GM12878 (cell line): Measurements from ENCODE around the gene SYNJ2. TPM values are rescaled to one million over a fixed set of nuclear protein-coding genes. Genes with fewer than 3 reads are reported as not detected.

ENCODE experiments used
- ATAC-seq: fragments of 200-7000 bp; cut with Tn5 transposase; 3 replicates; pipeline ENCODE4 v1.9.1; 2020; ENCODE audit warnings: mild to moderate bottlenecking, moderate library complexity
- BruUV-seq: library from RNA; stranded (reverse); fragments of 400-500 nt; replicated peaks from 2 replicates; lab custom pipeline; 2021; lab: Mats Ljungman, UMichigan
- CTCF ChIA-PET: fragments of 300-600 bp; sonication (Branson Sonifier 250); formaldehyde crosslinking; extraction: SDS; loops from one replicate; lab custom pipeline; 2021; ENCODE audit warnings: inconsistent platforms; lab: Yijun Ruan, JAX
- POLR2A ChIA-PET: fragments of 350-600 bp; formaldehyde crosslinking; extraction: SDS; loops from one replicate; lab custom pipeline; 2021; ENCODE audit warnings: inconsistent platforms; lab: Charles Lee
- RAD21 ChIA-PET: fragments of 300-600 bp; sonication (Branson Sonifier 250); formaldehyde crosslinking; loops from one replicate; lab custom pipeline; 2023; ENCODE audit warnings: antibody characterized with exemption; ENCODE audit not compliant: unreplicated experiment; lab: Charles Lee
- SMC1A ChIA-PET: fragments of 300-600 bp; sonication (Branson Sonifier 250); formaldehyde crosslinking; loops from one replicate; lab custom pipeline; 2023; ENCODE audit not compliant: unreplicated experiment, uncharacterized antibody; lab: Charles Lee
- DNase-seq: peaks from one replicate; pipeline ENCODE4 v3.0.0-alpha.2; 2011; ENCODE audit warnings: low read depth, low spot score
- FAIRE-seq: peaks from 3 replicates; lab custom pipeline; 2011; peaks lifted over from hg19 to GRCh38; lab: Jason Lieb, UNC
- H2AFZ ChIP-seq: 2 replicates; pipeline ENCODE4 v1.6.0; 2011; ENCODE audit warnings: low read depth, low read length, control low read depth; ENCODE audit not compliant: control insufficient read depth
- H3K27ac ChIP-seq: 2 replicates; pipeline ENCODE4 v1.5.1; 2011; ENCODE audit warnings: control low read depth; ENCODE audit not compliant: control insufficient read depth, insufficient read depth
- H3K27me3 ChIP-seq, 2 experiments: replicated peaks in 1 of 2; 2 replicates each; pipeline versions ENCODE4 v1.6.0 to v1.6.1; 2011; ENCODE audit warnings: low read length in 1 of 2; ENCODE audit not compliant: control insufficient read depth in 2 of 2, insufficient read depth in 2 of 2
- H3K36me3 ChIP-seq, 2 experiments: 2 replicates each; pipeline ENCODE4 v1.5.1; 2011; ENCODE audit warnings: low read length in 1 of 2; ENCODE audit not compliant: control insufficient read depth in 2 of 2, insufficient read depth in 2 of 2
- H3K4me1 ChIP-seq: 2 replicates; pipeline ENCODE4 v1.6.1; 2011; ENCODE audit warnings: mild to moderate bottlenecking, low read length, moderate library complexity, mixed read lengths; ENCODE audit not compliant: control insufficient read depth, insufficient read depth
- H3K4me2 ChIP-seq: 2 replicates; pipeline ENCODE4 v1.6.0; 2011; ENCODE audit warnings: control low read depth; ENCODE audit not compliant: control insufficient read depth, insufficient read depth
- H3K4me3 ChIP-seq: fragments of 200-600 bp; sonication (generic); 2 replicates; pipeline ENCODE4 v1.5.1; 2016
- H3K79me2 ChIP-seq: 2 replicates; pipeline ENCODE4 v1.6.0; 2011; ENCODE audit warnings: low read length; ENCODE audit not compliant: control insufficient read depth, insufficient read depth
- H3K9ac ChIP-seq: 2 replicates; pipeline ENCODE4 v1.8.0; 2011; ENCODE audit warnings: low read length, control low read depth, mixed read lengths; ENCODE audit not compliant: control insufficient read depth, insufficient read depth
- H3K9me3 ChIP-seq: replicated peaks from 3 replicates; pipeline ENCODE4 v1.5.1; 2011; ENCODE audit warnings: mild to moderate bottlenecking, low read length; ENCODE audit not compliant: control insufficient read depth, insufficient read depth
- H4K20me1 ChIP-seq: 2 replicates; pipeline ENCODE4 v1.6.0; 2011; ENCODE audit not compliant: control insufficient read depth, insufficient read depth
- BHLHE40 ChIP-seq, 2 experiments: fragments of 450-650 bp in 1 of 2; IDR thresholded peaks; 2 replicates each; pipeline ENCODE4 v1.6.1; 2011 to 2017; ENCODE audit warnings: low read depth in 2 of 2, borderline replicate concordance in 1 of 2, improper control_type of control experiment in 1 of 2, low read length in 1 of 2, mild to moderate bottlenecking in 1 of 2
- FOXK2 ChIP-seq: fragments of 450-650 bp; IDR thresholded peaks from 2 replicates; pipeline ENCODE4 v1.6.1; 2017; ENCODE audit warnings: mild to moderate bottlenecking, moderate library complexity
- HDAC2 ChIP-seq: fragments of 200-600 bp; sonication (generic); IDR thresholded peaks from 2 replicates; pipeline ENCODE4 v1.6.1; 2017
- IKZF2 ChIP-seq, 2 experiments: fragments of 450-650 bp; IDR thresholded peaks; 2 replicates each; pipeline ENCODE4 v1.6.1; 2017; ENCODE audit warnings: mild to moderate bottlenecking in 2 of 2, moderate library complexity in 2 of 2
- MYC ChIP-seq: IDR thresholded peaks from 2 replicates; pipeline ENCODE4 v1.6.1; 2011; ENCODE audit warnings: mild to moderate bottlenecking, low read length, moderate library complexity, inconsistent platforms; ENCODE audit not compliant: insufficient read depth, insufficient replicate concordance, insufficient read length, severe bottlenecking
- POLR2AphosphoS5 ChIP-seq: IDR thresholded peaks from 2 replicates; pipeline ENCODE4 v1.6.1; 2011; ENCODE audit warnings: mild to moderate bottlenecking, low read length, inconsistent platforms
- RELA ChIP-seq: fragments of 450-650 bp; IDR thresholded peaks from 2 replicates; pipeline ENCODE4 v1.8.0; 2014; ENCODE audit warnings: borderline replicate concordance; ENCODE audit not compliant: partially characterized antibody
- SMAD1 ChIP-seq: fragments of 450-650 bp; IDR thresholded peaks from 2 replicates; pipeline ENCODE4 v1.6.1; 2018; ENCODE audit warnings: mild to moderate bottlenecking, low read depth; ENCODE audit not compliant: partially characterized antibody
- SPI1 ChIP-seq: IDR thresholded peaks from 2 replicates; pipeline ENCODE4 v1.6.1; 2011; ENCODE audit warnings: low read depth, mild to moderate bottlenecking, low read length, moderate library complexity, borderline replicate concordance; ENCODE audit not compliant: insufficient read depth
- STAT3 ChIP-seq: IDR thresholded peaks from 2 replicates; pipeline ENCODE4 v1.6.1; 2011; ENCODE audit warnings: low read depth, low read length, improper control_type of control experiment
- ZNF207 ChIP-seq: fragments of 450-650 bp; IDR thresholded peaks from 2 replicates; pipeline ENCODE4 v1.6.1; 2014; ENCODE audit warnings: antibody characterized with exemption, mild to moderate bottlenecking, borderline replicate concordance
- ZNF274 ChIP-seq: IDR thresholded peaks from one replicate; pipeline ENCODE4 v1.8.0; 2011; ENCODE audit not compliant: insufficient read length, insufficient read depth
- ZNF384 ChIP-seq: IDR thresholded peaks from 2 replicates; pipeline ENCODE4 v1.6.1; 2012; ENCODE audit warnings: low read depth, mild to moderate bottlenecking, low read length, improper control_type of control experiment, borderline replicate concordance
- WGBS: methylation state at CpG from one replicate; pipeline ENCODE4 v1.1.6; 2016; ENCODE audit warnings: low lambda C conversion rate; ENCODE audit not compliant: insufficient replicate concordance, insufficient coverage; ENCODE audit errors: missing lambda C conversion rate; 5-methylcytosine and 5-hydroxymethylcytosine counted together
- in situ Hi-C: fragments of 300-500 bp; cut with MboI; formaldehyde crosslinking; loops from 9 replicates; pipeline ENCODE4 v1.14.3; 2018; ENCODE audit warnings: mixed read lengths
- intact Hi-C: fragments of 100-400 bp; cut with micrococcal nuclease; formaldehyde crosslinking; loops from one replicate; pipeline ENCODE4 v1.14.2; 2022; ENCODE audit not compliant: unreplicated experiment
- polyA plus RNA-seq, 11 experiments: library from polyadenylated mRNA; depleted of rRNA in 4 of 11; unstranded in 6 of 11; stranded (reverse) in 5 of 11; fragments of >200 nt; fragmentation: Nextera tagmentation in 4 of 11; fragmentation: Illumina TruSeq in 1 of 11; extraction: Ambion mirVana in 4 of 11; extraction: Trizol in 1 of 11; gene quantifications; 1 replicate in 1 of 11; 2 replicates in 10 of 11; pipeline versions ENCODE4 v1.2.1 to v1.2.3, GENCODE V29; 2011 to 2016; ENCODE audit warnings: inconsistent platforms in 2 of 11, missing spikeins in 2 of 11, low read depth in 1 of 11
- total RNA-seq, 4 experiments: library from RNA; depleted of rRNA in 3 of 4; stranded (reverse); fragments of >200 nt in 3 of 4; fragmentation: Illumina TruSeq in 1 of 4; extraction: Trizol in 1 of 4; gene quantifications; 2 replicates each; pipeline versions ENCODE4 v1.2.1 to v1.2.3, GENCODE V29; 2013 to 2021
- TF ChIP-seq, protein P1 (sequence below): fragments of 450-650 bp; formaldehyde crosslinking; IDR thresholded peaks from 2 replicates; pipeline ENCODE4 v1.4.0; 2020; ENCODE audit warnings: mild to moderate bottlenecking, moderate library complexity
- TF ChIP-seq, protein P2 (sequence below): fragments of 450-650 bp; formaldehyde crosslinking; IDR thresholded peaks from 2 replicates; pipeline ENCODE4 v1.4.0; 2022; ENCODE audit warnings: mild to moderate bottlenecking, moderate library complexity

Gene SYNJ2
- total and polyA plus RNA-seq, 10 of the 15 experiments (the other 5 are each of a cell fraction or from before 2014, with no cell fraction given) = 0.11 to 1.8 (median 0.57) TPM

DNA sequence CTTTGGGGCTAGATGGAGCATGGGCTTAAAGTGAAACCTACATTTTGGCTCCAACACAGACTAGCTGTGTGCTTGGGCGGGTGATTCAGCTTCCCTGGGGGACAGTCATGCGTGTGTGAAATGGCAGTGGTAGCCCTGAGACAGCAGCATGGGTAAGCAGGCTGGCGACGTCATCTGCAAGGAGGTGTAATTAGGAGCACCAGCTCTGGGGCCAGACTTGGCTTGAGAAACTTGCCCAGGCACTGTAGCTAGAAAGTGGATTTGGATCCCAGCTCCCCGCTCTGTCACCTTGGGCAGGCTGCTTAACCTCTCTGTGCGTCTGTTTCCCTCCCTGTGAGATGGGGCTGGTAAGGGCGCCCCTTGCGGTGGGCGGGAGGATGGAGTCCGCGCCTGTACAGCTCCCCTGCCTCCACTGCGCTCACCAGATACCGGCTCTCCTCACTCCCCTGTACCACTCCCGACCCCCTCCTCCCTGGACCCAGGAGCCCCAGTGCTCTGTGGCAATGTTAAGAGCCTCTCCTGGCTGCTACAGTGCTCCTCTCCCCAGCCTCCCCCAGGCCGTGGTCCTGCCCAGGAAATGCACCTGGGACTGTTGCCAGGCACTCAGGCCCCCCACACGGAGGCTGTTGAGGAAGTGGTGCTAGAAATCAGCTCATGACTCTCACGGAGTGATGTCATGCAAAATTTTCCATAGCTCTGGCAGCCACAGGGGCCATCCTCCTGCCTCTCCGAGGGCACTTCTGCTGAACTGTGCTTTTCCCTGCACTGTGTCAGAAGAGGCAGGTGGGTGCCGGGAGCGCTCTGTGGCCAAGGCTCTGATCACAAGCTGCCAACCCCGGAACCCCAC is 44.6 kb downstream of the SYNJ2 start:
- no peak for DNase-seq
- ChIA-PET RAD21 (interaction anchor here (1.6 kb wide), 1 partner anchor 152 kb away, joined by 4 read pairs; no protein-coding TSS in a partner anchor), POLR2A (interaction anchor here (0.6 kb wide), 1 partner anchor 339 kb away, joined by 7 read pairs; no protein-coding TSS in a partner anchor), SMC1A (interaction anchor here (0.8 to 1.4 kb wide), 4 partner anchors 12 to 59 kb away, joined by 3 to 4 read pairs (median 3); no protein-coding TSS in a partner anchor), CTCF (interaction anchor here (0.5 to 1.9 kb wide), 13 partner anchors 9 to 270 kb away, joined by 3 to 16 read pairs (median 4); no protein-coding TSS in a partner anchor)
- Histone ChIP-seq H3K79me2 (no peaks in the 10 kb centered on the region), H4K20me1 (no peaks in the 10 kb centered on the region), H3K4me1 (peaks cover 13% of the 10 kb centered on the region), H3K27me3 (no peaks in the 10 kb centered on the region), H3K9me3 (no peaks in the 10 kb centered on the region), H3K27ac (peak overlapping the region; percentile 27; the same call in 1 of the 2 replicates), H3K9ac (0 out of 2 replicates have a peak overlapping the region, but pooled peaks have one; percentile 21), H3K36me3 (no peaks in the 10 kb centered on the region; a peak in 1 of 4 replicates), H3K4me3 (peak overlapping the region; percentile 36; the same call in 1 of the 2 replicates), H2AFZ (peak overlapping the region; percentile 25), H3K4me2 (peak overlapping the region; percentile 40)
- 12% methylated on average over 21 of the region's 21 CpGs for WGBS
- intact Hi-C loops (loop anchor here (2.0 to 5.0 kb wide), 2 partner anchors 44 to 135 kb away; partner anchors contain the start of gene SYNJ2), in situ Hi-C loops (no loop called here)
- no TSS peak for BruUV-seq
- peak; percentile 31 for FAIRE-seq
- peak; percentile 95 for ATAC-seq
- TF ChIP-seq SPI1 = peak; percentile 74; the same call in 1 of the 2 replicates
- no peak for TF ChIP-seq STAT3
- no peak for TF ChIP-seq ZNF274
- no peak for TF ChIP-seq SMAD1
- no peak for TF ChIP-seq ZNF207
- no peak for TF ChIP-seq ZNF384
- TF ChIP-seq RELA = no peak
- TF ChIP-seq IKZF2 (IDR thresholded peaks at IDR 0.05) = peak; percentile 44 to 57; a peak in 1 of 4 replicates
- peak in 1 of 2 experiments; percentile 11; a peak in 1 of 4 replicates for TF ChIP-seq BHLHE40 (IDR thresholded peaks at IDR 0.05; ENCODE audit: borderline replicate concordance in 1 of 2, low read depth in 2 of 2, low read length in 1 of 2)
- TF ChIP-seq POLR2AphosphoS5 = no peak
- no peak for TF ChIP-seq MYC
- TF ChIP-seq, protein P1, sequence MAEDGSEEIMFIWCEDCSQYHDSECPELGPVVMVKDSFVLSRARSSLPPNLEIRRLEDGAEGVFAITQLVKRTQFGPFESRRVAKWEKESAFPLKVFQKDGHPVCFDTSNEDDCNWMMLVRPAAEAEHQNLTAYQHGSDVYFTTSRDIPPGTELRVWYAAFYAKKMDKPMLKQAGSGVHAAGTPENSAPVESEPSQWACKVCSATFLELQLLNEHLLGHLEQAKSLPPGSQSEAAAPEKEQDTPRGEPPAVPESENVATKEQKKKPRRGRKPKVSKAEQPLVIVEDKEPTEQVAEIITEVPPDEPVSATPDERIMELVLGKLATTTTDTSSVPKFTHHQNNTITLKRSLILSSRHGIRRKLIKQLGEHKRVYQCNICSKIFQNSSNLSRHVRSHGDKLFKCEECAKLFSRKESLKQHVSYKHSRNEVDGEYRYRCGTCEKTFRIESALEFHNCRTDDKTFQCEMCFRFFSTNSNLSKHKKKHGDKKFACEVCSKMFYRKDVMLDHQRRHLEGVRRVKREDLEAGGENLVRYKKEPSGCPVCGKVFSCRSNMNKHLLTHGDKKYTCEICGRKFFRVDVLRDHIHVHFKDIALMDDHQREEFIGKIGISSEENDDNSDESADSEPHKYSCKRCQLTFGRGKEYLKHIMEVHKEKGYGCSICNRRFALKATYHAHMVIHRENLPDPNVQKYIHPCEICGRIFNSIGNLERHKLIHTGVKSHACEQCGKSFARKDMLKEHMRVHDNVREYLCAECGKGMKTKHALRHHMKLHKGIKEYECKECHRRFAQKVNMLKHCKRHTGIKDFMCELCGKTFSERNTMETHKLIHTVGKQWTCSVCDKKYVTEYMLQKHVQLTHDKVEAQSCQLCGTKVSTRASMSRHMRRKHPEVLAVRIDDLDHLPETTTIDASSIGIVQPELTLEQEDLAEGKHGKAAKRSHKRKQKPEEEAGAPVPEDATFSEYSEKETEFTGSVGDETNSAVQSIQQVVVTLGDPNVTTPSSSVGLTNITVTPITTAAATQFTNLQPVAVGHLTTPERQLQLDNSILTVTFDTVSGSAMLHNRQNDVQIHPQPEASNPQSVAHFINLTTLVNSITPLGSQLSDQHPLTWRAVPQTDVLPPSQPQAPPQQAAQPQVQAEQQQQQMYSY (CRISPR knock-in tag) = no peak
- no peak for TF ChIP-seq FOXK2
- no peak for TF ChIP-seq HDAC2
- TF ChIP-seq, protein P2, sequence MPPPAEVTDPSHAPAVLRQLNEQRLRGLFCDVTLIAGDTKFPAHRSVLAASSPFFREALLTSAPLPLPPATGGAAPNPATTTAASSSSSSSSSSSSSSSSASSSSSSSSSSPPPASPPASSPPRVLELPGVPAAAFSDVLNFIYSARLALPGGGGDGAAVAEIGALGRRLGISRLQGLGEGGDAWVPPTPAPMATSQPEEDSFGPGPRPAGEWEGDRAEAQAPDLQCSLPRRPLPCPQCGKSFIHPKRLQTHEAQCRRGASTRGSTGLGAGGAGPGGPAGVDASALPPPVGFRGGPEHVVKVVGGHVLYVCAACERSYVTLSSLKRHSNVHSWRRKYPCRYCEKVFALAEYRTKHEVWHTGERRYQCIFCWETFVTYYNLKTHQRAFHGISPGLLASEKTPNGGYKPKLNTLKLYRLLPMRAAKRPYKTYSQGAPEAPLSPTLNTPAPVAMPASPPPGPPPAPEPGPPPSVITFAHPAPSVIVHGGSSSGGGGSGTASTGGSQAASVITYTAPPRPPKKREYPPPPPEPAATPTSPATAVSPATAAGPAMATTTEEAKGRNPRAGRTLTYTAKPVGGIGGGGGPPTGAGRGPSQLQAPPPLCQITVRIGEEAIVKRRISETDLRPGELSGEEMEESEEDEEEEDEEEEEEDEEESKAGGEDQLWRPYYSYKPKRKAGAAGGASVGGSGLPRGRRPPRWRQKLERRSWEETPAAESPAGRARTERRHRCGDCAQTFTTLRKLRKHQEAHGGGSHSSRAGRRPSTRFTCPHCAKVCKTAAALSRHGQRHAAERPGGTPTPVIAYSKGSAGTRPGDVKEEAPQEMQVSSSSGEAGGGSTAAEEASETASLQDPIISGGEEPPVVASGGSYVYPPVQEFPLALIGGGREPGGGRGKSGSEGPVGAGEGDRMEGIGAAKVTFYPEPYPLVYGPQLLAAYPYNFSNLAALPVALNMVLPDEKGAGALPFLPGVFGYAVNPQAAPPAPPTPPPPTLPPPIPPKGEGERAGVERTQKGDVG (CRISPR knock-in tag) = no peak
